ENCODE results near the gene ARID5B.

DNA sequence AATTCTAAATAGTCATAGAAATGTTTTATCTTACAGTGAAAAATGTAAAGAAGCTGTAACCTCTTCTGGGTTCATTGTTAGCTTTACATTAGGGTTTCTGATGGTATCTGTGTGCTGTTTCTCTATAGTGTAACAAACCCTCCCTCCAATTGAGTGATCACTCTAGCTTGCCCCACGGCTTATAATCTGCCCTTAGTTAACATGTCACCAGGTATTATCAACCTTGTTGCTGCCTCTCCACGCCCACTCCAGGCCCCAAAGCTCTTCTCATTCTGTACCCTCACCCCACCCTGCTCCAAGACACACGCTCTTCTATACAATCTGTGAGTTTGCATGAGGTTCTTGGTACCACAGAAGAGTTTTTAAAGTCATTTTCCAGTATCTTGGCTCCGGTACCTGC is 139.4 kb downstream of the ARID5B start:
- TF ChIP-seq, protein P1, sequence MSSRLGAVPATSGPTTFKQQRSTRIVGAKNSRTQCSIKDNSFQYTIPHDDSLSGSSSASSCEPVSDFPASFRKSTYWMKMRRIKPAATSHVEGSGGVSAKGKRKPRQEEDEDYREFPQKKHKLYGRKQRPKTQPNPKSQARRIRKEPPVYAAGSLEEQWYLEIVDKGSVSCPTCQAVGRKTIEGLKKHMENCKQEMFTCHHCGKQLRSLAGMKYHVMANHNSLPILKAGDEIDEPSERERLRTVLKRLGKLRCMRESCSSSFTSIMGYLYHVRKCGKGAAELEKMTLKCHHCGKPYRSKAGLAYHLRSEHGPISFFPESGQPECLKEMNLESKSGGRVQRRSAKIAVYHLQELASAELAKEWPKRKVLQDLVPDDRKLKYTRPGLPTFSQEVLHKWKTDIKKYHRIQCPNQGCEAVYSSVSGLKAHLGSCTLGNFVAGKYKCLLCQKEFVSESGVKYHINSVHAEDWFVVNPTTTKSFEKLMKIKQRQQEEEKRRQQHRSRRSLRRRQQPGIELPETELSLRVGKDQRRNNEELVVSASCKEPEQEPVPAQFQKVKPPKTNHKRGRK (CRISPR knock-in tag; IDR thresholded peaks at IDR 0.05; ENCODE audit: borderline replicate concordance): no peak
- TF ChIP-seq, protein P2, sequence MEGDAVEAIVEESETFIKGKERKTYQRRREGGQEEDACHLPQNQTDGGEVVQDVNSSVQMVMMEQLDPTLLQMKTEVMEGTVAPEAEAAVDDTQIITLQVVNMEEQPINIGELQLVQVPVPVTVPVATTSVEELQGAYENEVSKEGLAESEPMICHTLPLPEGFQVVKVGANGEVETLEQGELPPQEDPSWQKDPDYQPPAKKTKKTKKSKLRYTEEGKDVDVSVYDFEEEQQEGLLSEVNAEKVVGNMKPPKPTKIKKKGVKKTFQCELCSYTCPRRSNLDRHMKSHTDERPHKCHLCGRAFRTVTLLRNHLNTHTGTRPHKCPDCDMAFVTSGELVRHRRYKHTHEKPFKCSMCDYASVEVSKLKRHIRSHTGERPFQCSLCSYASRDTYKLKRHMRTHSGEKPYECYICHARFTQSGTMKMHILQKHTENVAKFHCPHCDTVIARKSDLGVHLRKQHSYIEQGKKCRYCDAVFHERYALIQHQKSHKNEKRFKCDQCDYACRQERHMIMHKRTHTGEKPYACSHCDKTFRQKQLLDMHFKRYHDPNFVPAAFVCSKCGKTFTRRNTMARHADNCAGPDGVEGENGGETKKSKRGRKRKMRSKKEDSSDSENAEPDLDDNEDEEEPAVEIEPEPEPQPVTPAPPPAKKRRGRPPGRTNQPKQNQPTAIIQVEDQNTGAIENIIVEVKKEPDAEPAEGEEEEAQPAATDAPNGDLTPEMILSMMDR (IDR thresholded peaks at IDR 0.05): no peak
- TF ChIP-seq ZNF232 (CRISPR knock-in tag; IDR thresholded peaks at IDR 0.05): no peak
- TF ChIP-seq, protein P3, sequence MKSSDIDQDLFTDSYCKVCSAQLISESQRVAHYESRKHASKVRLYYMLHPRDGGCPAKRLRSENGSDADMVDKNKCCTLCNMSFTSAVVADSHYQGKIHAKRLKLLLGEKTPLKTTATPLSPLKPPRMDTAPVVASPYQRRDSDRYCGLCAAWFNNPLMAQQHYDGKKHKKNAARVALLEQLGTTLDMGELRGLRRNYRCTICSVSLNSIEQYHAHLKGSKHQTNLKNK (CRISPR knock-in tag; IDR thresholded peaks at IDR 0.05): no peak
- no peak for TF ChIP-seq MLX (CRISPR knock-in tag; IDR thresholded peaks at IDR 0.05)
- TF ChIP-seq, protein P4, sequence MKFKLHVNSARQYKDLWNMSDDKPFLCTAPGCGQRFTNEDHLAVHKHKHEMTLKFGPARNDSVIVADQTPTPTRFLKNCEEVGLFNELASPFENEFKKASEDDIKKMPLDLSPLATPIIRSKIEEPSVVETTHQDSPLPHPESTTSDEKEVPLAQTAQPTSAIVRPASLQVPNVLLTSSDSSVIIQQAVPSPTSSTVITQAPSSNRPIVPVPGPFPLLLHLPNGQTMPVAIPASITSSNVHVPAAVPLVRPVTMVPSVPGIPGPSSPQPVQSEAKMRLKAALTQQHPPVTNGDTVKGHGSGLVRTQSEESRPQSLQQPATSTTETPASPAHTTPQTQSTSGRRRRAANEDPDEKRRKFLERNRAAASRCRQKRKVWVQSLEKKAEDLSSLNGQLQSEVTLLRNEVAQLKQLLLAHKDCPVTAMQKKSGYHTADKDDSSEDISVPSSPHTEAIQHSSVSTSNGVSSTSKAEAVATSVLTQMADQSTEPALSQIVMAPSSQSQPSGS (CRISPR knock-in tag; IDR thresholded peaks at IDR 0.05; ENCODE audit: borderline replicate concordance, low read depth): no peak
- TF ChIP-seq, protein P5, sequence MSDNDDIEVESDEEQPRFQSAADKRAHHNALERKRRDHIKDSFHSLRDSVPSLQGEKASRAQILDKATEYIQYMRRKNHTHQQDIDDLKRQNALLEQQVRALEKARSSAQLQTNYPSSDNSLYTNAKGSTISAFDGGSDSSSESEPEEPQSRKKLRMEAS (CRISPR knock-in tag; IDR thresholded peaks at IDR 0.05): no peak
- no peak for TF ChIP-seq USF2 (CRISPR knock-in tag; IDR thresholded peaks at IDR 0.05)
- TF ChIP-seq ETV6 (CRISPR knock-in tag; IDR thresholded peaks at IDR 0.05): no peak
- TF ChIP-seq ZNF396 (CRISPR knock-in tag; IDR thresholded peaks at IDR 0.05; ENCODE audit: borderline replicate concordance): no peak
- no peak for TF ChIP-seq NR2C2 (CRISPR knock-in tag; IDR thresholded peaks at IDR 0.05)
- TF ChIP-seq ATF3 (CRISPR knock-in tag; conservative IDR thresholded peaks at IDR 0.05): no peak
- no peak for TF ChIP-seq ESRRA (CRISPR knock-in tag; IDR thresholded peaks at IDR 0.05; ENCODE audit: borderline replicate concordance)
- no peak for TF ChIP-seq SOX15 (CRISPR knock-in tag; IDR thresholded peaks at IDR 0.05)

Data from WTC11 (cell line).